ENCODE results near the gene TTLL10. TPM values are rescaled to one million over a fixed set of nuclear protein-coding genes. Genes with fewer than 3 reads are reported as not detected.

The TTLL10 gene
- total RNA-seq, 1 donor from 2014 or later = not detected

DNA sequence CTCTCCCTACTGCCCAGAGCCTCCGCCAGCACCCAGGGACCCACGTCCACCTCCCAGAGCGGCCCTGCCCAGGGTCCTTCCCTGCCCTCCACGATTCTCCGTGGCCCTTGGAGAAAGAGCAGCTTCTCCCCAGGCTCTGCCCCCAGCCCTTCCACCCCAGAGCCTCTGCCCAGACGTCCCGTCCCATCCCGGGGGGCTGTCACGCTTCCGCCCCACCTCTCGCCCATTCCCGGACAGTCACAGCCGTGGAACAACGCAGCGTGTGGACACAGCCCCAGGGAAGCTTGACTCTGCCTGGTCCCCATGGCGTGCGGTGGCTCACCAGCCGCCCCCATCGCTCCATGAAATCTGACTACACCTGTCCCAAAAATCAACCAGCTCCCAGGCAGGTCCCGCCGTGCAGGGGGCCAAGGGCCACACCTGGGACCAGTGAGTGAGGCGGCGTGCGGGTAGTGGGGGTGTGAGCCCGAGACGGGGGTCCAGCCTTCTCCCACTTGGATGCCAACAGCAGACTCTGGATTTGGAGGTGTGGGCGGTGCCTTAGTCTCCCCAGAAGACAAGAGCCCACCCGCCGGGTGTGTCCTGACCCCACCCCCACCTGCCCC lies 12.5 kb upstream of the TTLL10 start:
- no peaks in the 10 kb centered on the region for H3K36me3 ChIP-seq (ENCODE audit: control insufficient read depth, insufficient read depth, low read length)
- DNase-seq (ENCODE audit: low read depth) = no peak

DNA sequence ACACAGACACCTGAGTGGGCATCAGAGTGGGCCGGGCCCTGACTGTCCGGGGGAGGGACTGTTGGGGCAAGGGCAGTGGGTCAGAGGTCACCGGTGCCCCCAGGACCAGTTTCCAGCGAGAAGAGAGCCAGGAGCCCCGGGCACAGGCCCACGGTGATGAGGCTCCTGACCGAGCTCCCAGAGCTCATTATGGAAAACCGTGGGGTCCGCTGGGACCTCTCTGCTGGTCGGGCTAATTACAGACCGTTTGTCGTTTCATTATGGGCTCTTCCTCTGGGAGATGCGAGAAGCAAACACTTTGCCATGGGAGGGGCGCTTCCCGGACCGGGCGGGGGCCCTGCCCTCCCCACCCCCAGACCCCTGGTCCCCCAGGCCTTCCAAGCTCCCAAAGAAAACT lies 12.0 kb upstream of the TTLL10 start:
- Histone ChIP-seq H3K4me3 (ENCODE audit: low read depth, low read length) (no peak overlapping the region), H3K36me3 (ENCODE audit: control insufficient read depth, insufficient read depth, low read length) (no peaks in the 10 kb centered on the region), H3K27me3 (ENCODE audit: control insufficient read depth, insufficient read depth, low read length) (no peaks in the 10 kb centered on the region)
- no peak for DNase-seq (ENCODE audit: low read depth)
- TF ChIP-seq, protein P1, sequence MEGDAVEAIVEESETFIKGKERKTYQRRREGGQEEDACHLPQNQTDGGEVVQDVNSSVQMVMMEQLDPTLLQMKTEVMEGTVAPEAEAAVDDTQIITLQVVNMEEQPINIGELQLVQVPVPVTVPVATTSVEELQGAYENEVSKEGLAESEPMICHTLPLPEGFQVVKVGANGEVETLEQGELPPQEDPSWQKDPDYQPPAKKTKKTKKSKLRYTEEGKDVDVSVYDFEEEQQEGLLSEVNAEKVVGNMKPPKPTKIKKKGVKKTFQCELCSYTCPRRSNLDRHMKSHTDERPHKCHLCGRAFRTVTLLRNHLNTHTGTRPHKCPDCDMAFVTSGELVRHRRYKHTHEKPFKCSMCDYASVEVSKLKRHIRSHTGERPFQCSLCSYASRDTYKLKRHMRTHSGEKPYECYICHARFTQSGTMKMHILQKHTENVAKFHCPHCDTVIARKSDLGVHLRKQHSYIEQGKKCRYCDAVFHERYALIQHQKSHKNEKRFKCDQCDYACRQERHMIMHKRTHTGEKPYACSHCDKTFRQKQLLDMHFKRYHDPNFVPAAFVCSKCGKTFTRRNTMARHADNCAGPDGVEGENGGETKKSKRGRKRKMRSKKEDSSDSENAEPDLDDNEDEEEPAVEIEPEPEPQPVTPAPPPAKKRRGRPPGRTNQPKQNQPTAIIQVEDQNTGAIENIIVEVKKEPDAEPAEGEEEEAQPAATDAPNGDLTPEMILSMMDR (IDR thresholded peaks at IDR 0.05; ENCODE audit: insufficient read depth, low read length, poor library complexity, severe bottlenecking) = no peak

More for the DNA sequence above, 12.5 kb upstream of the TTLL10 start:
- Histone ChIP-seq H3K27me3 (ENCODE audit: control insufficient read depth, insufficient read depth, low read length) (no peaks in the 10 kb centered on the region), H3K4me3 (ENCODE audit: low read depth, low read length) (no peak overlapping the region)
- TF ChIP-seq, protein P1 (IDR thresholded peaks at IDR 0.05; ENCODE audit: insufficient read depth, low read length, poor library complexity, severe bottlenecking) = no peak

DNA sequence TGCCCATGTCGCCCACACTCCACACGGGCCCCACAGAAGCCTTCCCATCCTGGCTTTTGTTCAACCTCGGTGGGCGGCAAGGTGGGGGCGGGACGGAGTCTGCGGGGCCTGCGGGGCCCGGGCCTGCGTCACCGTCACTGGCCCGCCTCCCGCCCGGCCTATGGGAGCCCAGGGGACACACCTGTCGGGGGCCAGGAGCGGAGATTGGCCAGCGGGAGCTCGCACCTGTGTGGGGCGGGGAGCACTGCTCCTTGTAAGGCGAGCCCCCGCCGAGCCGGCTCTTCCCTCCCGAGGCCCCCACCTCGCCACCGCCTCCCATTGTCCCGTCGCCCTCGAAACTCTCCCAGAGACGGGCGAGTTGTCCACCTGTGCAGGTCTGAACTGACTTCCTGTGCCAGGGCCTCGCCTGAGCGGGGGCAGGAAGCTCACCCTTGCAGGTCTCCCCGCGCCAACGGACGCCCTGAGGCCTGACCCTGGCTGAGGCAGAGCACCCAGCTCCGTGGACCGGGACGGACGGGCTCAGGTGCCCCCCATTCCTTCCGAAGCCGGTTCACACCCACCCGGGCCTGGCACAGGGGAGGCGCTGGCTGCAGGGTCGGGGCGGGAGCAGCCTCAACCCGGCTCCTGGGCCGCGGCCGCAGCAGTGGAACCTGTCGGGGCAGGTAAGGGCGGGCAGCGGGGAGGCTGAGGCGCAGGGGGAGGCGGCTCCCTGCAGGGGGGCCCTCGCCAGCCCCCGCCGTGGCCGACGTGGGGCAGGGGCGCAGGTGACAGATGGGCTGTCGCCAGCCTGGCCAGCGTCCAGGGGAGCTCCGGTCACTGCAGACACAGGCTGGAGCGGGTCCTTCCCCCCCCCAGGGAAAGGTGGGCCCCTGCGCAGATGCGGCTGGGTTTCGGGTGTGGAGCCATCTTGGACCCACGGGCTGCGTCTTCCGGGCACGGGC lies 10.8 kb upstream of the TTLL10 start:
- TF ChIP-seq, protein P1 (IDR thresholded peaks at IDR 0.05; ENCODE audit: insufficient read depth, low read length, poor library complexity, severe bottlenecking) = no peak
- H3K36me3 ChIP-seq (ENCODE audit: control insufficient read depth, insufficient read depth, low read length) = no peaks in the 10 kb centered on the region
- H3K4me3 ChIP-seq (ENCODE audit: low read depth, low read length) = peak overlapping the region; percentile 63
- no peak for DNase-seq (ENCODE audit: low read depth)
- H3K27me3 ChIP-seq (ENCODE audit: control insufficient read depth, insufficient read depth, low read length) = no peaks in the 10 kb centered on the region

DNA sequence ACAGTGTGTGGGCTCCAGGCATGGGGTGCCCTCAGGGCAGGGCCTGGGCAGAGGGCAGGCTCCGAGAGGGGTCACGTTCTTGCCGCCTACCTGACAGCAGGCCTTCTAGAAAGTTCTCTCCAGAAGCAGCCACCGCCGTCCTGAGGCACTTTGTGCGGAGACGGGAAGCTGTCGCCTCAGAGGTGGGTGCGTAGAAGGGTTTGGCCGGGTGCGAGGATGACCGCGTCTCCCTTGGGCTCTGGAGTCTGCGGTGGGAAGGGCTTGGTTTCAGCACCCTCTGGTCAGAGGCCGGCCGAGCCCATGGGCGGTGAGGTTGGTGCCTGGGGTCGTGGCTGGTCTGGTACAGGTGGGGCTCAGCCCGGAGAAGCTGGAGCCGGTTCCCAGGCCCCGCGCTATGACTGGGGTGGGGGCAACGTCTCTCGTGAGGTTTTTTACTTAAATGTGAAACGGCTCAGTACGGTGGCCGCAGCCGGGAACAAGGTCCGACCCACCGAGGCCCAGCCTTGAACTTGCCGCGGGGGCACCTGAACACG lies 10.1 kb upstream of the TTLL10 start:
- H3K36me3 ChIP-seq (ENCODE audit: control insufficient read depth, insufficient read depth, low read length) = no peaks in the 10 kb centered on the region
- TF ChIP-seq, protein P1 (IDR thresholded peaks at IDR 0.05; ENCODE audit: insufficient read depth, low read length, poor library complexity, severe bottlenecking) = no peak
- H3K27me3 ChIP-seq (ENCODE audit: control insufficient read depth, insufficient read depth, low read length) = no peaks in the 10 kb centered on the region
- peak overlapping the region; percentile 63 for H3K4me3 ChIP-seq (ENCODE audit: low read depth, low read length)
- no peak for DNase-seq (ENCODE audit: low read depth)

DNA sequence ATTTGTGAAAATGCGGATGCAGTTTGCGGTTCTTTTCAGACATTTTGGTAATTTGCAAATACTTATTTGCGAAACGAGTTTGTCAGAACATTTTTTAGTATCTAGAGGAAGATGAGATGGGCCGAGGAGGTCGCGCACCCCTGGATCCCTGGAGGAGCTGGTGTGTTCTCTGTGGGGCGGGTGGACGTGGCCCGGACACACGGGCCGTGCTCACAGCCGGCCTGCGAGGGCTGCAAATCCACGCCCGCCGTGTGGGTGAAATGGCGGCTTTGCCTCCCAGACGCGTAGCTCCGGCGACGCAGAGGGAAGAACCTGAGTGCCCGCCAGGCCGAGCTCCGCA lies 9.3 kb upstream of the TTLL10 start:
- TF ChIP-seq, protein P1 (IDR thresholded peaks at IDR 0.05; ENCODE audit: insufficient read depth, low read length, poor library complexity, severe bottlenecking) = no peak
- DNase-seq (ENCODE audit: low read depth) = no peak
- Histone ChIP-seq H3K4me3 (ENCODE audit: low read depth, low read length) (peak overlapping the region; percentile 63), H3K36me3 (ENCODE audit: control insufficient read depth, insufficient read depth, low read length) (no peaks in the 10 kb centered on the region), H3K27me3 (ENCODE audit: control insufficient read depth, insufficient read depth, low read length) (no peaks in the 10 kb centered on the region)
